ENCODE data around the gene PPARG.

DNA sequence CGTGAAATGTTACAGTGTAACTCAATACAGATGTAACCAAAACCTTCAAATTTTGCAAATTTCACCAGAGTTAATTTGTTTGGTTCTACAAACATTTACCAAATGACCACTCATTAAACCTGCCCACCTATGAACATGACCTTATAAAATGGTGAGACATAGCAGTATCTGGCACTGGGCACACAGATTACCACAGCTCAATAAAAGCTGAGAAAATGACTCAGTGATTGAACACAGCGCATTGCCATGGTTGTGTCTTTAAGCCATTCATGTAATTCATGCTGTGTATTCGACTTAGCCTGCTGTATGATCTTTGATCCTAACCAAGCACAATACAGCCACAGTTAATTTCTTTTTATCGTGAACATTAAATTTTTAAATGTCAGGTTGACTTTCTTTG lies 11.3 kb downstream of the PPARG start:
- TF ChIP-seq POLR2A (IDR thresholded peaks at IDR 0.05; ENCODE audit: extremely low read depth, insufficient read length): no peak
- no peak for TF ChIP-seq CTCF (IDR thresholded peaks at IDR 0.05; ENCODE audit: low read depth, low read length)
- TF ChIP-seq MAX (IDR thresholded peaks at IDR 0.05; ENCODE audit: low read depth, low read length): no peak
- TF ChIP-seq MYC (IDR thresholded peaks at IDR 0.05; ENCODE audit: low read depth, low read length): no peak
